GM10847 (cell line): ENCODE measurements around the gene HRCT1.

Experiments used
- POLR2A ChIP-seq: IDR thresholded peaks from 2 replicates; pipeline ENCODE4 v1.6.1; 2011; ENCODE audit not compliant: insufficient read length; ENCODE audit errors: extremely low read depth

HRCT1 gene

DNA sequence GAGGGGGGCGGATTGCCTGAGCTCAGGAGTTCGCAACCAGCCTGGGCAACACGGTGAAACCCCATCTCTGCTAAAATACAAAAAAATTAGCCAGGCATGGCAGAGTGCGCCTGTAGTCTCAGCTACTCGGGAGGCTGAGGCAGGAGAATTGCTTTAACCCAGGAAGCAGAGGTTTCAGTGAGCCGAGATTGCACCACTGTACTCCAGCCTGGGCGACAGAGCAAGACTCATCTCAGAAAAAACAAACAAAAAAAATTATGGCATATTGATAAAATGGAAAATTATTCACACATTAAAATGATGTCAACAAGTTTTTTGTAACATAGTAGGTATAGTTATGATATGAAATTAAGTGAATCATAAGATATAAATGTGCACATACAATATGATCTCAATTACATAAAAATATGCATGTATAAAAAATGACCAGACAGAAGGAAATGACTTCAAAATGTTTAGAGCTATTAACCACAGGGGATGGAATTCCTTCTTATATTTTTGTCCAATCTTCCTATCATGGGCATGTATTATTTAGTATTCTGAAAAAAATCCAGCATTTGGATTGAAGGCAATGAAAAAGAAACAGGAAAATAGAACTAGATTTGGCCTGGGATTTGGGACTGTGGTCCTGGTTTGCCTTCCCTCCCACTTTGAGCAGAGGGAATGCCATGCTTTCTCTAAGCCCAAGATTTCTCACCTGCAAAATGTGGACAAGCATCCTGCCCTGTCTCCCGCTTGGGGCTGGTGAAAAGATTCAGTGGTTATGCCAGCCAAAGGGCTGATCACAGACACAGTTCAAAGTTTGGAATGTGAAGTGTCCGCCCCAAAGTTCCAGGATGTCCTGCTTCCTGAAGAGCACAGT lies 22.8 kb downstream of the HRCT1 start:
- TF ChIP-seq POLR2A = no peak

DNA sequence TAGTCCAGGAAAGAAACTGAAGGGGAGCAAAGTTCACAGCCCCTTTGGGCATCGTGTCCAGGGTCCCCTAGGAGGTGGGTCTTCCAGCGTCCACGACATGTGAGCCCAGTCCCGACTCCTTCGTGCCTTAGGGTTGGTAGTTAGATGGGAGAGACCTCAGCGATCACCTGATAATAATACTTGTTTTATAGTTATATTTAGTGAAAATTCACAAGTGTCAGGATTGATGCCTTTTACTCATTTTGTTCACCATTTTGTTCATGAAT lies 23.4 kb downstream of the HRCT1 start:
- TF ChIP-seq POLR2A = no peak

DNA sequence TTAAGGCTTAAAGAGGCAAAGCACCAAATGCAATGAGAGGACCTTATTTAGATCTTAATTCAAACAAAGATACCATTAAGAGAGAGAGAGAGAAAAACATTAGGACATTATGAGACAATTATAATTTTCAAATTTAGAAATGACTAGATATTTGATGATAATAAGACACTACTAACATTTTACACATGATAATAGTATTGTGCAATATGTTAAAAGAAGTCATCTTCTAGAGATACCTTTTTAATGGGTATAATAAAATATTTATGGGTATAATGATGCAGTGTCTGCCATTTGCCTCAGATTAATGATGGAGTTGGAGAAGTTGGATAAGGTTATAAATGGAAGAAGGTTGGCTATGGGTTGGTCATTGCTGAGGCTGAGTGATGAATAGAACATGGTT lies 24.5 kb downstream of the HRCT1 start:
- TF ChIP-seq POLR2A = no peak

DNA sequence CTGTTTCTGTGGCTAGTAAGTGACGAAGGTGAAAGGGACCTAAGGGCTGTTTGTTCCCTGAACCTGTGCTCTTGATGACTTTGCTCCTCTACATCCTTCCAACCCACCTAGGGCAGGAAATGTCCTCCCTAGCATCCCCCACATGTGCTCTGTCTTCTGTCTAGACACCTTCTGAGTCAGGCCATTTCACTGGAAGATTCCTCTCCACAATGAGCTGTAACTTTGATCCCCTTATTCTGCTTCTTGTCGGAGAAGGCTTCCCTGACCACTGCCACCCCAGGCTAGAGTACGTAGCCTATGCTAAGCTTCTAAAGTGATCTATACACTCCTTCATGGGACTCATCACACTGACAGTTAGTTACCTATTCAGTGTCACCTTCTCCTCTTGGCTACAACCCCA lies 25.0 kb downstream of the HRCT1 start:
- no peak for TF ChIP-seq POLR2A

GRCh38 chr9:35932735-35933134 lies 26.7 kb downstream of the HRCT1 start:
- TF ChIP-seq POLR2A = no peak

GRCh38 chr9:35933550-35934067 lies 27.6 kb downstream of the HRCT1 start:
- TF ChIP-seq POLR2A = no peak

GRCh38 chr9:35935261-35935660 lies 29.3 kb downstream of the HRCT1 start:
- TF ChIP-seq POLR2A = no peak

- TF ChIP-seq POLR2A = no peak
Observed at GRCh38 chr9:35935755-35936509, 29.9 kb downstream of the HRCT1 start.

- TF ChIP-seq POLR2A = no peak
Observed at GRCh38 chr9:35937227-35937626, 31.2 kb downstream of the HRCT1 start.

- TF ChIP-seq POLR2A = no peak
Observed at GRCh38 chr9:35938474-35939356, 32.7 kb downstream of the HRCT1 start.

DNA sequence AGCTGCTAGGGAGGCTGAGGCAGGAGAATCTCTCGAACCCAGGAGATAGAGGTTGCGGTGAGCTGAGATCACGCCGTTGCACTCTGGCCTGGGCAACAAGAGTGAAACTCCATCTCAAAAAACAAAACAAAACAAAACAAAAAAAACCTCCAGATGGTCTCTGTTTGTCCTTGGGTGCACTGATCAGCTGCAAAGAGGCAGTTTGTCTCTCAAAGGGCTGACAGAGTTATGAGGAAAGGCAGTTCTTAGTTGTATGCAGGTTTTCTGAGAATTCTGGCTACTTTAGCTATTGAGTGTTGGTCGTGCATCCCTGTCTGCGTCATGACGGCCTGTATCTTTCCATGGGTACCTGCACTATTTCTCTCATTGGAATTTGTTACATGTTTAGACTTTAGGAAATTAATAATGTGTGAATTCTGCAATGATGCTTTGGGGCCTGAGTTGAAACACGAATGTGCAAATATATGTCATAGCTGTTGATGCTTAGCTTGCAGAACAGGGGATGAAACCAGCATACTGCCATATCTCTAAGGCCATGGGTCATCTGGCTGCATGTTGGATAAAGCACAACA lies 33.8 kb downstream of the HRCT1 start:
- no peak for TF ChIP-seq POLR2A

GRCh38 chr9:35940458-35941407 lies 34.7 kb downstream of the HRCT1 start:
- TF ChIP-seq POLR2A = no peak

DNA sequence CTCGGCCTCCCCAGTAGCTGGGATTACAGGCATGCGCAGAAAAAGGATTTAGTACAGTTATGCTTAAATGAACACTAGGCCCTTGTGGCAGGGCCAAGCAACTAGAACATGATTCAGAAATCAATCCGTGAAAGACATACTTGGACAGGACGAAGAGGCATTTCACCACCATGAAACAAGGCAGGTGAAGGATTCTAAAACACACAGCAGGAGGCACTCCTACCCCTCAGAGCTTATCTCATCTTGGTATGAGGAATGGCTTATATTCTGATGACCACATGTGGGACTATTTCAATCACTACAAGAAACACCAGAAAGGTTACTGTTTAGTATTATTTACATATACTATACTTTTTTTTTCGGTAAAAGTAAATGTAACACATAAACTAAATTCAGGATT lies 36.3 kb downstream of the HRCT1 start:
- no peak for TF ChIP-seq POLR2A

DNA sequence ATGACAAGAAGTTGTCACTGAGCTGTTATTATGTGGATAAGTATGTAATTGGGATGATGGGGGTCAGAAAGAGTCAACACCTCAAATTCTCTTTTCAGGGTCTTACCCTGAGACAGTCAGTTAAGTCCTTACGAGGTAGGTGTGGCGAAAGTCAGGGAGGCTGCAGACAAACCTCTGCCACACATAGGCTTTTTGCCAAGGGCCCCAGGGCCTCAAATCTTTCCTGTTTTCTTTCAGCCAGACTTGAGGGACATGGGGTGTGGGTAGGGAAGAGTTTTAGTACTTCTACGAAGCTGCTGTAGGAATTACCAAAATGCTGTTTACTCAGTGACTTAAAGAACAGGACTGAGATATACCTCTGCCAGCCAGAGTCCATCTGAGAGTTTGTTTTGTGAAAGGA lies 38.2 kb downstream of the HRCT1 start:
- no peak for TF ChIP-seq POLR2A

DNA sequence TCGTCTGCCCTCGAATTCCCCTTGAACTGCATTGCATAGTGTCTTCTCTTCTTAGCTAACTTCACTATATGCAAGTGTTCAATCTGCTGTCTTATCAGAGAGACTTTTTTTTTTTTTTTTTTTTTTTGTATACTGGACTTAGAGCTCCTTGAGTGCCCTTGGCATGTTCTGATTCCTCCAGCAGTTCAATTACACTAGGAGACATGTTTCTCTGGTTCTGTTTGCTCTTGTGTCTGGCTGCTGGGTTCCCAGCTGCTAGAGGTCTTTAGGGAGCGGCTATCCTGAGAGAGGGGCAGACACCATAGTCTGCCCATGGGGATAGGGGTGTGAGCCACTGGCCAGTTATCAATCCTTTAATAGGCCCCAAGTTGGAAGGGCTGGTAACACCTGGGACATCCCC lies 38.8 kb downstream of the HRCT1 start:
- no peak for TF ChIP-seq POLR2A
